ENCODE results near the gene FANCE.
A peak's percentile ranks its signal among the peaks of the same experiment; 100 is the strongest.

FANCE gene

DNA sequence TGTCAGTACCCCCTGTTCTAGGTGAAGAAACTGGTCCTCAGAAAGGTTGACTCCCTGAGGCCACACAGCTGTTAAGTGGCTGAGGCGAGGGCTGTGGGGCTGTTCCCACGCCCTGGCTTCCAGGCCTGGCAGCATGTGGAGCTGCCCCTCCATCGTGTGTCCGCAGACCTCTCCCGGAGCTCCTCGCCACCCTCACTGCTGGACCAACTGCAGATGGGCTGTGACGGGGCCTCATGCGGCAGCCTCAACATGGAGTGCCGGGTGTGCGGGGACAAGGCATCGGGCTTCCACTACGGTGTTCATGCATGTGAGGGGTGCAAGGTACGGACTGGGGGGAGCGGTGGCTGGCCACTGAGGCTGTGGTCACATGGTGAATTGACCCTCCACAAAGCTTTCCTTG lies 32.2 kb upstream of the FANCE start:
- H3K4me3 ChIP-seq (replicated peaks in 1 of 2; ENCODE audit: low read depth in 2 of 2, low read length in 2 of 2) = no peak overlapping the region
- DNase-seq (ENCODE audit: low read depth in 2 of 2) = no peak
- TF ChIP-seq, protein P1, sequence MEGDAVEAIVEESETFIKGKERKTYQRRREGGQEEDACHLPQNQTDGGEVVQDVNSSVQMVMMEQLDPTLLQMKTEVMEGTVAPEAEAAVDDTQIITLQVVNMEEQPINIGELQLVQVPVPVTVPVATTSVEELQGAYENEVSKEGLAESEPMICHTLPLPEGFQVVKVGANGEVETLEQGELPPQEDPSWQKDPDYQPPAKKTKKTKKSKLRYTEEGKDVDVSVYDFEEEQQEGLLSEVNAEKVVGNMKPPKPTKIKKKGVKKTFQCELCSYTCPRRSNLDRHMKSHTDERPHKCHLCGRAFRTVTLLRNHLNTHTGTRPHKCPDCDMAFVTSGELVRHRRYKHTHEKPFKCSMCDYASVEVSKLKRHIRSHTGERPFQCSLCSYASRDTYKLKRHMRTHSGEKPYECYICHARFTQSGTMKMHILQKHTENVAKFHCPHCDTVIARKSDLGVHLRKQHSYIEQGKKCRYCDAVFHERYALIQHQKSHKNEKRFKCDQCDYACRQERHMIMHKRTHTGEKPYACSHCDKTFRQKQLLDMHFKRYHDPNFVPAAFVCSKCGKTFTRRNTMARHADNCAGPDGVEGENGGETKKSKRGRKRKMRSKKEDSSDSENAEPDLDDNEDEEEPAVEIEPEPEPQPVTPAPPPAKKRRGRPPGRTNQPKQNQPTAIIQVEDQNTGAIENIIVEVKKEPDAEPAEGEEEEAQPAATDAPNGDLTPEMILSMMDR (IDR thresholded peaks at IDR 0.05; ENCODE audit: low read depth, low read length) = no peak

- TF ChIP-seq, protein P1 (IDR thresholded peaks at IDR 0.05; ENCODE audit: low read depth, low read length) = no peak
- peak; percentile 89 to 96 for DNase-seq (ENCODE audit: low read depth in 2 of 2)
- H3K4me3 ChIP-seq (replicated peaks in 1 of 2; ENCODE audit: low read depth in 2 of 2, low read length in 2 of 2) = no peak overlapping the region
Measured at GRCh38 chr6:35425284-35425683, 26.9 kb upstream of the FANCE start.

- DNase-seq (ENCODE audit: low read depth in 2 of 2) = peak in 1 of 2 donors; percentile 7
- TF ChIP-seq, protein P1 (IDR thresholded peaks at IDR 0.05; ENCODE audit: low read depth, low read length) = no peak
- H3K4me3 ChIP-seq (replicated peaks in 1 of 2; ENCODE audit: low read depth in 2 of 2, low read length in 2 of 2) = no peak overlapping the region
Measured at GRCh38 chr6:35426074-35426473, 26.1 kb upstream of the FANCE start.

DNA sequence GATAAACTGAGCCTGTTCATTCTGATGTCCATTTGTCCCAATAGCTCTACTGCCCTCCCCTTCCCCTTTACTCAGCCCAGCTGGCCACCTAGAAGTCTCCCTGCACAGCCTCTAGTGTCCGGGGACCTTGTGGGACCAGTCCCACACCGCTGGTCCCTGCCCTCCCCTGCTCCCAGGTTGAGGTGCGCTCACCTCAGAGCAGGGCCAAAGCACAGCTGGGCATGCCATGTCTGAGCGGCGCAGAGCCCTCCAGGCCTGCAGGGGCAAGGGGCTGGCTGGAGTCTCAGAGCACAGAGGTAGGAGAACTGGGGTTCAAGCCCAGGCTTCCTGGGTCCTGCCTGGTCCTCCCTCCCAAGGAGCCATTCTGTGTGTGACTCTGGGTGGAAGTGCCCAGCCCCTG lies 24.7 kb upstream of the FANCE start:
- no peak for DNase-seq (ENCODE audit: low read depth in 2 of 2)
- TF ChIP-seq, protein P1 (IDR thresholded peaks at IDR 0.05; ENCODE audit: low read depth, low read length) = no peak
- H3K4me3 ChIP-seq (replicated peaks in 1 of 2; ENCODE audit: low read depth in 2 of 2, low read length in 2 of 2) = no peak overlapping the region

GRCh38 chr6:35427851-35428321 lies 24.3 kb upstream of the FANCE start:
- peak; percentile 32 to 87 for DNase-seq (ENCODE audit: low read depth in 2 of 2)
- H3K4me3 ChIP-seq (replicated peaks in 1 of 2; ENCODE audit: low read depth in 2 of 2, low read length in 2 of 2) = no peak overlapping the region
- TF ChIP-seq, protein P1 (IDR thresholded peaks at IDR 0.05; ENCODE audit: low read depth, low read length) = no peak

DNA sequence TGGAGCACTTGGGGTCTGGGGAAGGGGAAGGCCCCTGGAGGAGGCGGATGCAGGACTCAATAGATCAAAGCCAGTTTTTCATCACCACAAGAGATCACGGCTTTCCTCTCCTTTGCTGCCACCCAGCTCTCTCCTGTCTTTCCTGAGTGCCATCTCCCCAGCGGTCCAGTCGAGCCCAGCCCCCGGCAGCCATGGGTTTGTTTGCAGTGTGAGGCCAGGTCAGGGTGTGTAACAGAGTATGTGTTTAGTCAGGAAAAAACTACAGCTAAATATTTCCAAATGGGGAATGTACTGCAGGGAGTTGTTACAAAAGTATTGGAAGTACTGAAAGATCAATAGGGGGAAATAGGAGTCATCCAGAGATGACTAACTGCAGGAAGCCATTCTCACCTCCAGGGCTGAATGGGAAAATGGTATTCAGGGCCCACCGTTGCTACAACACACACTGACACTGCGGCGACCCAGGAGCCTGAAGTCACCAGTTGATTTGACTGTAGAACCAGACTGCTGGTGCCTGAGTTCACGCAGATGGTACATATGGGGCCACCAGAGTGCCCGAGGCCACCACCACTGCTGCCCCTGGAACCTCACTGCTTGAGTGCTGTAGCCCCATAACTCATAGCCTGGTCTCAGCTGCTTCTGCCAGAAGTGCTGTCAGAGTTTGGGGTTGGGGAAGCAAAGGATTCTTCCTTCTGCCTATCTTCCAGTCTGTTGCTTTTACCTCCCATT lies 23.6 kb upstream of the FANCE start:
- no peak overlapping the region for H3K4me3 ChIP-seq (replicated peaks in 1 of 2; ENCODE audit: low read depth in 2 of 2, low read length in 2 of 2)
- peak in 1 of 2 donors; percentile 29 for DNase-seq (ENCODE audit: low read depth in 2 of 2)
- TF ChIP-seq, protein P1 (IDR thresholded peaks at IDR 0.05; ENCODE audit: low read depth, low read length) = no peak
